Measurements from ENCODE around the gene PKLR.
"Not testable (repeated sequence)": the region's sequence is repeated elsewhere in the genome, so short reads cannot be mapped to it uniquely, and the experiment has no call there.

The PKLR gene

DNA sequence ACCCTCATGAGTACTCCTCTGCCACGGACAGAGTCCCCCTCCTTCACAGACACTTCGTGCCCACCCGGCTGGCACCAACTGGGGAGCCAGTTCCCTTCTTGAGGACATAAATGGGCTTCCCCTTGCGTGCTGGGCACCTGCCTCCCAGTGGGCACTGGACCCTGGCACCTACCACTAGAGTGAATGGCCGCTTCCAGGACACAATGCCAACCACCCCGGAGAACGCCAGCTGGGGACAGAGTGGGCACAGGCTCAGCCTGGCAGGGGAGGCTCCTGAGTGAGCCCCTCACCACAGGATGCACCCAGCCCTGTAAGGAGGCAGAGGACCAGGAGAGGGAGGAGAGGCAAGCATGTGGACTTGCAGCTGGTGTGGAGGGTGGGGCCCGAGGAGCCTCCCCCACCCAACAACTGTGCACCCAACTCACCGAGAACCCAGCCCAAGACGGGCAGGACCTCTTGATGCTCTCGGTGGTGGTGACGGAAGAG, 47.0 kb downstream of the PKLR start:
- no peak for DNase-seq

- no peak for DNase-seq
Measured at GRCh38 chr1:155253797-155254196, 47.4 kb downstream of the PKLR start.

DNA sequence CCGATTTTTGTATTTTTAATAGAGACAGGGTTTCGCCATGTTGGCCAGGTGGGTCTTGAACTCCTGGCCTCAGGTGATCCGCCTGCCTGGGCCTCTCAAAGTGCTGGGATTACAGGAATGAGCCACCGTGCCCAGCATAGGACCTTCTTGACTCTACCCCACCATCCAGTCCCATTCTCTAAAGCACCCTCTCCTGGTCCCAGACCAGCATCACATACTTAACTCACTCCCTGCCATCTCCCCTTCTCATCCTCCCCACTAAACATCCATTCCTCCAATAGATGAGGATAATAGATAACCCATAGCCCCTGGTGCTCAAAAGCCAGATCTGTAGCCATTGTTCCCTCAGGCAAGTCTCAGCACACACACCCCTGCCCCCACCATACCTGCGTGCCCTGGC, 48.0 kb downstream of the PKLR start:
- no peak for DNase-seq

DNA sequence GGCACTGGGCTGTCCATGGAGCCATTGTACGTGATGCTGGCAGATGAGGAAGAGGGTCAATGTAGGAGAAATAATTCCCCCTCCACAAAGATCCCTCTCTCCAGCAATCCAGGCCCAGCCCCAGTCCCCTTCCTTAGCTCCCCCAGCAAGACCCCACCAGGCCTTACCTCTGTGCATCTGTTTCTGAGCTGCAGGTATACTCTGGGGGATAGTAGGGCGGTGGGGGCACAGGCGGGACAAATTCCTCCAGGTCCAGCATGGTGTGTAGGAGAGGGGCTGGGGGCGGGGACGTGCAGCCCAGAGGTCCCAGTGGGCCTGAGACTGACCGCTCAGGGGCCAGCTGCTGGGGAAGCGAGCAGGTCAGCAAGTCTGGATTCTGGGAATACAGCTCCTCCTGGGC, 49.7 kb downstream of the PKLR start:
- no peak for DNase-seq

DNA sequence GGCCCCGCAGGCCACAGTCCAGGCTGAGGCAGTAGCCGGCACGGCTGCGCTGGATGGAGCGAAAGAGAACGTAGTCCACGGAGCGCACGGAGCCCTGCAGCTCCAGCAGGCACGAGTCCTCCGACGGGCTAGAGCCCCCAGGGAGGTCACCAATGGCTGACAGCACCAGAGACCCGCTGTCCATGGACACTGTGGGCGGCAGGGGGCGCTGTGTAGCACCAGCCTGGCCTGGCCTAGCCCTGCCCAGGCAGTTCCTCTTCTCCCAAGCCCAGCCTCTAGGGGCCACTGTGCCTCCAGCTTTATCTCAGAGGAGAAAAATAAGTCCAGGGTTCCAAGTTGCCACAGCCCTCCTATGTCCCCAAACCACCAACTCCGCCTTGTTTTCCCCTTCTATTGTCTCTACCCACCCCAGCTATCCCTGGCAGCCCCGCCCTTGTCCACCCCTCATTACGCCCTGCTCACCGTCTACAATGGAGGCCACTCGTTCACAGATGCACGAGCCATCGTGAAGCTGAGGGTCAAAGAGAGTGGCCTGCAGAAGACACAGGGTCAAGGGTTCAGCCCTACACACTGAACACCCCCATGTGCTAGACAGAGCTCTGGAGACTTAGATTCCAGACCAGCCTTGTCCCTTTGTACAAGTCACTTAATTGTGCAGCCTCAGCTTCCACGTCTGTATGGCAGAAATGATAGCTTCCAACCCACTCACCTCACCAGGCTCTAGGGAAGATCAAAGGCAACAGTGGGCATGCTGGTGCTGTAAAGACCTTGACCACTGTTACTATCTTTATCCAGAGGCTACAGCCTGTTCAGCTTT, 50.4 kb downstream of the PKLR start:
- DNase-seq: peak; percentile 74 to 97 (median 91)

DNA sequence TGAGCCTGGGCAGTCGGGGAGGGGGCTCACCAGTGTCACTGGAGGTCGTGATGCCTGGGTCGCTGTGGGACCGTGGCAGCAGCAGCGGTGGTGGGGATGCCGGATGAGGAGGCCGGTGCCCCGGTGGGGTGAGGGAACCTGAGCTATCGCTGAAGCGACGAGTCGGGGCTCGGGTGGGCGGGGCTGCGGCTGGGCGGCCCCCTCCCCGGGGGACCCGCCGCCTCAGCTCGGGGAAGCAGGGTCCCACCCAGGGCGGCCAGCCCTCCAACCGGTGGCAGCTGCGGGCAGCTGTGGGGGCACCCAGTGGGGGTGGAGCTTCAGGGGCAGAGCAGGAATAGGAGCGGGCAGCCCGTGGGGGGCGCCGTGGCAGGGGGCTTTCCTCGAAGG, 51.0 kb downstream of the PKLR start:
- DNase-seq: no peak

DNA sequence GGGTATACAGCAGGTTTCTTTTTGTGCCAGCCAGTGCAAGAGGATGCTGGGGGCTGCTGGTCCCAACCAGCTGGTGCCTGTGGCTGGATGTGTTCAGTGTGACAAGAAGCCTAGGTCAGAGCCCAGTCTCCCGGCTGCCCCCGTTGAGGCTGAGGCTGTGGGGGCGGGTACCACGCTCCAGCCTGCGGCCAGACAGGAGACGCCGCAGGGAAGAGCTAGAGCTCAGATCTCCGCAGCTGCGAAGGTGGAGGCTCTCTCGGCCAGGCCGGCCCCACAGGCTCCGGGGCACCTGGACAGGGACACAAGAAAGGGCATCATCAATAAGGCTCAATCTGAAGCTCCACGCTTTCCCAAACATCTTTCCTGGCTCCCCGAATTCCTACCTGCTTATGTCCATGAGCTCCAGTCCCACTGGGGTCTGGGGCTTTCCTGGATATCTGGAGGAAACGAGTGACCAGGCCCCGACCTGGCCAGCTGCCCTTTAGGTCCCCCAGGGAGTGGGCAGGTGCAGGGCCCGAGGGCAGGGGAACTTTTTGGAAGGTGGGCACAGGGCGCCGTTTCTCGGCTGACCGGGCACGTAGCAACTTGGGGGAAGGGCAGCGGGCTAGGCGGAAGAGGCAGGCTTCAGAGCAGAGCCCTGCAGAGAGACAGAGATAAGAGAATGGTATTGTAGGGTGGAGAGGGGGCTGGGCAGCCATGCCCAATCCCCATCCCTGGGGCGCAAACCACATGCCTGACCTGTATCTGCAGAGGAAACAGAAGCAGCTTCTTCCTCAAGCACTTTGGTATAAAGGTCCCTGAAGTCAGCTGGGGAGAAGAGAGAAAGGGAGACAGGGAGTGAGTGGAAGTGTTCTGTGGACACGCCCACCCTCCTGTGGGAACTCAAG, 53.3 kb downstream of the PKLR start:
- no peak for DNase-seq

DNA sequence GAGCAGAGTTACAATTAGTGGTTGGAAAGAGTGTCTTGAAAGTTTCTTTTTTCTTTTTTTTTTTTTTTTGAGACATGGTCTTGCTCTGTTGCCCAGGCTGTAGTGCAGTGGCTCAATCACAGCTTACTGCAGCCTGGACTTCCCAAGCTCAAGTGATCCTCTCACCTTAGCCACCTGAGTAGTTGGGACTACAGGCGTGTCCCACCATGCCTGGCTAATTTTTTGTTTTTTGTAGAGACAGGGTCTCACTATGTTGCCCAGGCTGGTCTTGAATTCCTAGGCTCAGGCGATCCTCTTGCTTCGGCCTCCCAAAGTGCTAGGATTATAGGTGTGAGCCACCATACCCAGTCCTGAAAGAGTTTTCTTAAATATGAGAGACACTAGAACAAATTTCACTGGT, 54.4 kb downstream of the PKLR start:
- not testable (repeated sequence) for DNase-seq

DNA sequence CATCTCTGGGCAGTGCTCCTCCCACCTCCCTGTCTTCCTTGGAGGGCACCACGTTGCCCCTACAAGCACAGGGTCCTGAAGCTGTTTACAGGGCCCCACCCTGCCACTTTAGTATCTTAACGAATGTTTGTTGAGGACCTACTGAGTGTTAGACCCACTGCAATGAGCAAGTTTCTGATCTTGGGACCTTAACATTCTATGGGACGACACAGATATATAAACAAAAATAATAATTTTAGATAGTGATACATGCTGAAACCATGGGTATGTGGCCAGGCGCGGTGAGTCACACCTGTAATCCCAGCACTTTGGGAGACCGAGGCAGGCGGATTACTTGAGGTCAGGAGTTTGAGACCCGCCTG, 56.1 kb downstream of the PKLR start:
- no peak for DNase-seq

DNA sequence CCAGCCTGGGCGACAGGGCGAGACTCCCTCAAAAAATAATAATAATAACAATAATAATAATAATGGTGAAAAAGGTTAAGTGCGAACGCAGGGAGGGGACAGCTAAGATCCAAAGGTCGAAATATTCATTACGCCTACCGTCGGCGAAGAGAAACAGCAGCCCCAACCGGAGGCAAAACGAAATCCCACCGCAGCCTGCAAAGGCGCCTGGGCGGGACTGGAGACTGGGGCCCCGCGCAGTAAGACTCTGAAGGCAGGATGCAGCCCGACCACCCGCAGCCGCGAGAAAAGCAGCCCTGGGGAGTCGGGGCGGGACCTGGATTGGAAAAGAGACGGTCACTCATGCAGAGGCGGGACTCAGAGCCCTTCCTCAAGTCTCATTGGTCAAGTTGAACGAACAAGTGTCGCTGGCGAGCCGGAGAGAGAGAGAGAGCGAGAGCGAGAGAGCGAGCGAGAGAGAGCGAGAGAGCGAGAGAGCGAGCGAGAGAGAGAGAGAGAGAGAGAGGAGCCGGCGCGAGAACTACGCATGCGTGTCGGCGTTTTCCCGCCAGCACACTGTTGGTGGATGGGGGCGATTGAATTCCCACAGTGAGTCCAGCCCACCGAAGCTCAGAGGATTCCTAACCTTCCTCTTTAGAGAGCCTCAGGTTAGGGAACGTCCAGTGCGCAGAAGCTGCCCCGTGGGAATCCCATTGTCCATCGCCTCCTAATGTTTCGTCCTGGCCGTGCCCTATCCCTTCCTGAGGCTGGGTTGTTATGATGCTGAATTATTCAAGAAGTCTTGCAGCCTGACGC, 56.7 kb downstream of the PKLR start:
- DNase-seq: peak; percentile 99 to 100 (median 100)

- peak in 1 of 3 experiments; percentile 50 for DNase-seq
Measured at GRCh38 chr1:155242805-155243358, 58.4 kb downstream of the PKLR start.

DNA sequence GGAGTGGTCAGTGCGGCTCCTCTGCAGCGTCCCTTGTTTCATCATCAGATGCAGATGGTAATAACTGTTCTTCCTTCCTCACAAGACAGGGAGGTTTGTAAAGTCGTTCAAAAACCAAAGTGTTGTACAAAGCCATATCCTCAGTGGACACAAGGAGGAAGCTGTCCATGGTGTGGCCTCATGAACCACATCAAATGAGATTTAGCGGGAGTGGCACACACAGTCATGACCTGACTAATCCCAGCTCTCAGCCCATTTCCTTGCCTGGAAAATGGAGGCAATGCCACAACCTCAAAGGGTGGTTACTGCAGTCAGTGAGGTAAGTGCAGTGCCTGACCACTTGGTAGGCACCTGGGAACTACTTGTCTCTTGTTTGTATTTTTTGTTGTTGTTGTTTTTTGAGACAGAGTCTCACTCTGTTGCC, 59.4 kb downstream of the PKLR start:
- no peak for DNase-seq

DNA sequence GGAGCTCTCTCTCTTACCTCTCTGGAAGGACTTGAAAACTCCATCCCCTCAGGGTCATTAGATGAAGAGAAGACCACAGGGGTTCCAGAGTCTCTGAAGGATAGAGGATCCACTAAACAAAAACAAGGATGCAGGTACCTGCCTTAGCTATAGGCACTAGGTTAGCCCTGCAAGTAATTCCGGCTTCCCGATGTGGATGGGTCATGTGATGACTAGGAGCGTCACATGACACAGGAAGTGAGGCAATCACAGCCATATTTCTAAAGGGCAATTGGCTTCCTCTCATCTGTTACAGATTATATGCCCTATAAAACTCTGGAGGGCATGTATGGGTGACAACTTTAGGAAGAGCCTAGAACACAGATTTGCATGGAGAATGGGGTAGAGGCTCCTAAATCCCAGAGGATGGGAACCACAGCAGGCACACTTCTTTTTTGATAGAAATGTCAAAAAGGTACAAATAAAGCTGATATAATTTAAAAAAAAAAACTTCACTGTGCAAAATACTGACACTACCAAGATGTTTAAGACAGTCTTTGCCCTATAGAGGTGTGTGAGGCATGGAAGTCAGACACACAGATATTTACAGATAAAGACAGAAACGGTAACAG, 60.1 kb downstream of the PKLR start:
- DNase-seq: peak; percentile 64 to 97 (median 84)

All from NCI-H1417 (cell line).